ENCODE data around the gene RPL10A. TPM values are rescaled to one million over a fixed set of nuclear protein-coding genes. Genes with fewer than 3 reads are reported as not detected.

RPL10A gene
- total and polyA plus RNA-seq, 8 donors: 858 to 2,634 (median 2,475) TPM

- no peak for TF ChIP-seq CTCF (IDR thresholded peaks at IDR 0.05)
- intact Hi-C loops (cut with DNase I): no loop called here
- Histone ChIP-seq H3K27ac (no peak overlapping the region), H3K4me1 (peaks cover 1 to 23% of the 10 kb centered on the region in 2 donors), H3K9me3 (no peaks in the 10 kb centered on the region), H3K27me3 (no peaks in the 10 kb centered on the region), H3K36me3 (peaks cover 0 to 66% of the 10 kb centered on the region in 2 donors), H3K4me3 (no peak overlapping the region)
- no peak for DNase-seq
- no peak for ATAC-seq
These were observed 48.2 kb upstream of the RPL10A start for GRCh38 chr6:35419961-35420360.

DNA sequence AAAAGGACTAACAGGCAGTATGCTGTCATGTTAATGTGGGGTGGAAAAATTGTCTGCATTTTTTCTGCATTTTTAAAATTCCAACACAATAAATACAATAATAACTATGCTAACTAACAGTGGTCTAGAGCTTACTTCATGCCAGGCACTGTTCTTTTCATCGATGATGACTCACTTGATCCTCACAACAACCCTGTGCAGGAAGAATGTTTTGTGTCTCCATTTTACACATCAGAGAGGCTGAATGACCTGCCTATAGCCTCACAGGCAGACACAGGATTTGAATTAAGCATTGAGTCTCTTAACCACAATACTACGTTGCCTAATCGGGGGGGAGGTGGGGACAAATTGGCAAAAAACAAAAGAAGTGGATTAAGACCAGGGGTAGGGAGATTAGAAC lies 42.9 kb upstream of the RPL10A start:
- peaks cover 0 to 18% of the 10 kb centered on the region in 2 donors for H3K4me1 ChIP-seq
- no peak overlapping the region for H3K4me3 ChIP-seq
- peaks cover 0 to 78% of the 10 kb centered on the region in 2 donors for H3K36me3 ChIP-seq
- no peak overlapping the region for H3K27ac ChIP-seq
- no peak for TF ChIP-seq CTCF (IDR thresholded peaks at IDR 0.05)
- no peaks in the 10 kb centered on the region for H3K27me3 ChIP-seq
- intact Hi-C loops (cut with DNase I): no loop called here
- peak; percentile 36 for ATAC-seq
- DNase-seq: no peak
- peaks cover 0 to 24% of the 10 kb centered on the region in 2 donors for H3K9me3 ChIP-seq

DNA sequence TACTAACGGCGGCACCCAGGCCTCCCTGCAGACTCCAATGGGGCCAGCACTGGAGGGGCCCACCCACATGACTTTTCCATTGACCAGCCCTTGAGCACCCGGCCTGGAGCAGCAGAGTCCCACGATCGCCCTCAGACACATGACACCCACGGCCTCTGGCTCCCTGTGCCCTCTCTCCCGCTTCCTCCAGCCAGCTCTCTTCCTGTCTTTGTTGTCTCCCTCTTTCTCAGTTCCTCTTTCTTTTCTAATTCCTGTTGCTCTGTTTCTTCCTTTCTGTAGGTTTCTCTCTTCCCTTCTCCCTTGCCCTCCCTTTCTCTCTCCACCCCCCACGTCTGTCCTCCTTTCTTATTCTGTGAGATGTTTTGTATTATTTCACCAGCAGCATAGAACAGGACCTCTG lies 42.1 kb upstream of the RPL10A start:
- Histone ChIP-seq H3K27ac (no peak overlapping the region), H3K36me3 (peaks cover 0 to 76% of the 10 kb centered on the region in 2 donors), H3K4me3 (no peak overlapping the region), H3K27me3 (no peaks in the 10 kb centered on the region), H3K9me3 (peaks cover 0 to 27% of the 10 kb centered on the region in 2 donors), H3K4me1 (peaks cover 0 to 18% of the 10 kb centered on the region in 2 donors)
- DNase-seq (peak in 1 of 4 donors; percentile 68), ATAC-seq (peak; percentile 73)
- TF ChIP-seq CTCF (IDR thresholded peaks at IDR 0.05): no peak
- intact Hi-C loops (cut with DNase I): no loop called here

DNA sequence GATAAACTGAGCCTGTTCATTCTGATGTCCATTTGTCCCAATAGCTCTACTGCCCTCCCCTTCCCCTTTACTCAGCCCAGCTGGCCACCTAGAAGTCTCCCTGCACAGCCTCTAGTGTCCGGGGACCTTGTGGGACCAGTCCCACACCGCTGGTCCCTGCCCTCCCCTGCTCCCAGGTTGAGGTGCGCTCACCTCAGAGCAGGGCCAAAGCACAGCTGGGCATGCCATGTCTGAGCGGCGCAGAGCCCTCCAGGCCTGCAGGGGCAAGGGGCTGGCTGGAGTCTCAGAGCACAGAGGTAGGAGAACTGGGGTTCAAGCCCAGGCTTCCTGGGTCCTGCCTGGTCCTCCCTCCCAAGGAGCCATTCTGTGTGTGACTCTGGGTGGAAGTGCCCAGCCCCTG lies 40.8 kb upstream of the RPL10A start:
- Histone ChIP-seq H3K4me3 (no peak overlapping the region), H3K9me3 (peaks cover 0 to 27% of the 10 kb centered on the region in 2 donors), H3K4me1 (peaks cover 0 to 18% of the 10 kb centered on the region in 2 donors), H3K36me3 (peaks cover 0 to 62% of the 10 kb centered on the region in 2 donors), H3K27me3 (no peaks in the 10 kb centered on the region), H3K27ac (no peak overlapping the region)
- ATAC-seq (no peak), DNase-seq (no peak)
- intact Hi-C loops (cut with DNase I): no loop called here
- TF ChIP-seq CTCF (IDR thresholded peaks at IDR 0.05): no peak

GRCh38 chr6:35427851-35428321 lies 40.3 kb upstream of the RPL10A start:
- Histone ChIP-seq H3K4me1 (peaks cover 0 to 18% of the 10 kb centered on the region in 2 donors), H3K4me3 (no peak overlapping the region), H3K27ac (no peak overlapping the region), H3K27me3 (no peaks in the 10 kb centered on the region), H3K36me3 (peaks cover 0 to 58% of the 10 kb centered on the region in 2 donors), H3K9me3 (peaks cover 0 to 27% of the 10 kb centered on the region in 2 donors)
- intact Hi-C loops (cut with DNase I): no loop called here
- no peak for DNase-seq
- no peak for ATAC-seq
- TF ChIP-seq CTCF (IDR thresholded peaks at IDR 0.05): no peak

All from left lung (tissue), 10 donors.